MCF 10A (cell line): ENCODE data around the gene FJX1. TPM values are rescaled to one million over a fixed set of nuclear protein-coding genes. Genes with fewer than 3 reads are reported as not detected.
"Not testable (repeated sequence)": the region's sequence is repeated elsewhere in the genome, so short reads cannot be mapped to it uniquely, and the experiment has no call there.

Experiments
- BruUV-seq: library from RNA; stranded (reverse); fragments of 400-500 nt; replicated peaks from 2 replicates; lab custom pipeline; 2021; lab: Mats Ljungman, UMichigan
- CTCF ChIA-PET: fragments of 300-600 bp; sonication (Branson Sonifier 250); formaldehyde crosslinking; extraction: SDS; loops from one replicate; lab custom pipeline; 2021; ENCODE audit warnings: antibody characterized with exemption, inconsistent platforms; lab: Yijun Ruan, JAX
- POLR2A ChIA-PET: fragments of 300-600, 350-650 bp; sonication (Branson Sonifier 250); formaldehyde crosslinking; extraction: SDS; loops from one replicate; lab custom pipeline; 2020; ENCODE audit warnings: antibody characterized with exemption, inconsistent platforms; lab: Yijun Ruan, JAX
- DNase-seq: peaks from one replicate; pipeline ENCODE4 v3.0.0-alpha.2; 2018; ENCODE audit not compliant: unreplicated experiment
- H3K27ac Mint-ChIP-seq: one replicate; pipeline ENCODE4 v1.8.0; 2022; ENCODE audit warnings: mild to moderate bottlenecking, low read depth, mixed read lengths; ENCODE audit not compliant: unreplicated experiment
- H3K27me3 Mint-ChIP-seq: one replicate; pipeline ENCODE4 v1.8.0; 2022; ENCODE audit warnings: mixed read lengths; ENCODE audit not compliant: insufficient read depth, unreplicated experiment
- H3K36me3 Mint-ChIP-seq: one replicate; pipeline ENCODE4 v1.8.0; 2022; ENCODE audit warnings: mild to moderate bottlenecking, moderate library complexity, mixed read lengths; ENCODE audit not compliant: insufficient read depth, unreplicated experiment
- H3K4me1 Mint-ChIP-seq: one replicate; pipeline ENCODE4 v1.8.0; 2022; ENCODE audit warnings: mixed read lengths; ENCODE audit not compliant: insufficient read depth, unreplicated experiment
- H3K4me3 Mint-ChIP-seq: one replicate; pipeline ENCODE4 v1.8.0; 2022; ENCODE audit warnings: mild to moderate bottlenecking, moderate library complexity, mixed read lengths; ENCODE audit not compliant: unreplicated experiment
- H3K9me3 Mint-ChIP-seq: one replicate; pipeline ENCODE4 v1.8.0; 2022; ENCODE audit warnings: mixed read lengths; ENCODE audit not compliant: unreplicated experiment
- CTCF ChIP-seq: fragments of 200-600 bp; IDR thresholded peaks from one replicate; pipeline ENCODE4 v1.8.0; 2022; ENCODE audit warnings: antibody characterized with exemption, mild to moderate bottlenecking; ENCODE audit not compliant: unreplicated experiment
- intact Hi-C: fragments of 100-400 bp; cut with micrococcal nuclease; formaldehyde crosslinking; loops from 2 replicates; pipeline ENCODE4 v1.14.1; 2022
- total RNA-seq: library from RNA; stranded (reverse); gene quantifications from 2 replicates; pipeline ENCODE4 v1.2.3, GENCODE V29; 2022

The FJX1 gene
- total RNA-seq, 1 experiment from 2014 or later, result 53.7 TPM

DNA sequence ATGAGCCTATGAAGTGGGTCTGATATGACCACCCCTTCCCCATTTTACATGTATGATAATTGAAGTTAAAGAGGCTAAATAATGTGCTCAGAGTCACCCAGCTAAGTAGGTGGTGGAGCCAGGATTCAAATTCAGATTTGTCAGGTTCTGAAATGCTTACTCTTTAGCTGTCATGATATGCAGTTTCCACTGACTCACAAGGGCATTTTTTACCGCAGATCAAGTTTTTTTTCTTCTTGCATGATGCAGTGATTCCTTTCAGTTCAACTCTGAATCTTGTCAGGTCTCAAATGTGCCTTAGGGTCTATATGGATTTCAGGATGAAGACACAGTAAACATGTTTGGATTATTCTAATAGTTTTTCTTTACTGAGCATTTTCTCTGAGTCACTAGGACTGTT lies 31.7 kb downstream of the FJX1 start:
- Mint-ChIP-seq H3K4me1 (peaks cover 9% of the 10 kb centered on the region), H3K9me3 (no peaks in the 10 kb centered on the region), H3K27ac (no peak overlapping the region), H3K27me3 (no peaks in the 10 kb centered on the region), H3K4me3 (no peak overlapping the region), H3K36me3 (no peaks in the 10 kb centered on the region)
- BruUV-seq, result no TSS peak
- POLR2A ChIA-PET, result interaction anchor here (2.3 kb wide), 1 partner anchor 12 kb away, joined by 7 read pairs; the partner anchor contains the start of gene TRIM44
- TF ChIP-seq CTCF, result no peak
- CTCF ChIA-PET, result interaction anchor here (0.6 kb wide), 1 partner anchor 1216 kb away, joined by 3 read pairs; no protein-coding TSS in a partner anchor
- no peak for DNase-seq
- intact Hi-C loops, result no loop called here

DNA sequence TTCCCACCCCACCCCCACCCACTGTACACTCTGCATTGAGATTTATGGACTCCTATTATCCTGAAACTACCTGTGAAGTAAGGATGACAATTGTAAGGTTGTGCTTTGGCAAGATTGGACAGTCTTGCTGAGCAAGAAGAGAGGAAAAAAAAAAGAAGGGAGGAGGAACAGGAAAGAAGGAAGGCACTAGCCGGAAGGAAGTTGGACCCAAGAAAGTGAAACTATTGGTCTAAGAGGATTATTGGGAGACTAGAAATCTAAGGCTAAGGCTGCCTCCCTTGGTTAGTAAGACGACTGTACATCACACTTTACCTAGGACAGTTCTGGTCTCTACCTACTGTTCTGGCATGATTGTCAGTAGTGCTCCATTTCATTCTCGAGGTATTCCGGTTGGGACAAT lies 32.2 kb downstream of the FJX1 start:
- no peak for DNase-seq
- intact Hi-C loops, result no loop called here
- H3K4me3 Mint-ChIP-seq, result no peak overlapping the region
- POLR2A ChIA-PET, result interaction anchor here (2.3 kb wide), 1 partner anchor 12 kb away, joined by 7 read pairs; the partner anchor contains the start of gene TRIM44
- peaks cover 9% of the 10 kb centered on the region for H3K4me1 Mint-ChIP-seq
- no peak for TF ChIP-seq CTCF
- BruUV-seq, result no TSS peak
- H3K27me3 Mint-ChIP-seq, result no peaks in the 10 kb centered on the region
- no peaks in the 10 kb centered on the region for H3K9me3 Mint-ChIP-seq
- CTCF ChIA-PET, result interaction anchor here (0.6 kb wide), 1 partner anchor 1216 kb away, joined by 3 read pairs; no protein-coding TSS in a partner anchor
- no peak overlapping the region for H3K27ac Mint-ChIP-seq
- no peaks in the 10 kb centered on the region for H3K36me3 Mint-ChIP-seq

DNA sequence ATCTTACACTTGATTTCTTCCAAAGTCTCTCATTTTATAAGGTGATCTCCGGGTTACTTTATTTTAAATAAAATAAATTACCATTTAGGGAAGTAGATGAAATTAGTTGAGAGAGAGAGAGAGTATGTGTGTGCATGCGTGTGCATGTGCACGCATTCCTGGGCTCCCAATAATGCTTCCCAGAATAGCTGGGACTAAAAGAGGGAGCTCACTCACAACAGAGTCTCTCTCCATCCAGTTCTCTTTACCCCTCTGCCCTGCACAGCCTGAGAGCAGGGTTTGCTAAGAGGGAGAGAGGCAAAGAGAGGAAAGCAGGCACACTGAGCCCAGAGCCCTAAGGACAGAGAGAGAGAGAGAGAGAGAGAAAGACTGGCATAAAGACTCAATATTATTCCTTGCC lies 33.0 kb downstream of the FJX1 start:
- H3K27ac Mint-ChIP-seq, result no peak overlapping the region
- BruUV-seq, result no TSS peak

GRCh38 chr11:35652786-35653185 lies 34.5 kb downstream of the FJX1 start:
- H3K27ac Mint-ChIP-seq, DNase-seq, H3K4me3 Mint-ChIP-seq, H3K9me3 Mint-ChIP-seq, BruUV-seq, H3K4me1 Mint-ChIP-seq, H3K36me3 Mint-ChIP-seq, POLR2A ChIA-PET, intact Hi-C loops, CTCF ChIA-PET, H3K27me3 Mint-ChIP-seq: not testable (repeated sequence)

More for the DNA sequence above, 33.0 kb downstream of the FJX1 start:
- ChIA-PET CTCF (no interaction called here), POLR2A (no interaction called here)
- TF ChIP-seq CTCF, result no peak
- no peaks in the 10 kb centered on the region for H3K36me3 Mint-ChIP-seq
- intact Hi-C loops, result no loop called here
- no peak overlapping the region for H3K4me3 Mint-ChIP-seq
- DNase-seq, result no peak
- no peaks in the 10 kb centered on the region for H3K27me3 Mint-ChIP-seq
- peaks cover 9% of the 10 kb centered on the region for H3K4me1 Mint-ChIP-seq
- no peaks in the 10 kb centered on the region for H3K9me3 Mint-ChIP-seq
